Measurements from ENCODE around the gene SLC9A4.

GRCh38 chr2:102480285-102481195 lies 7.5 kb downstream of the SLC9A4 start:
- TF ChIP-seq CTCF (IDR thresholded peaks at IDR 0.05) (no peak), POLR2A (IDR thresholded peaks at IDR 0.05) (no peak)

Data from uterus (tissue), 2 donors.